Iris pigment epithelial cell (primary cell): Measurements from ENCODE around the gene HYAL2.

Experiments
- DNase-seq: peaks from one replicate; pipeline ENCODE4 v3.0.0-alpha.2; 2011; ENCODE audit warnings: low read depth

The HYAL2 gene

DNA sequence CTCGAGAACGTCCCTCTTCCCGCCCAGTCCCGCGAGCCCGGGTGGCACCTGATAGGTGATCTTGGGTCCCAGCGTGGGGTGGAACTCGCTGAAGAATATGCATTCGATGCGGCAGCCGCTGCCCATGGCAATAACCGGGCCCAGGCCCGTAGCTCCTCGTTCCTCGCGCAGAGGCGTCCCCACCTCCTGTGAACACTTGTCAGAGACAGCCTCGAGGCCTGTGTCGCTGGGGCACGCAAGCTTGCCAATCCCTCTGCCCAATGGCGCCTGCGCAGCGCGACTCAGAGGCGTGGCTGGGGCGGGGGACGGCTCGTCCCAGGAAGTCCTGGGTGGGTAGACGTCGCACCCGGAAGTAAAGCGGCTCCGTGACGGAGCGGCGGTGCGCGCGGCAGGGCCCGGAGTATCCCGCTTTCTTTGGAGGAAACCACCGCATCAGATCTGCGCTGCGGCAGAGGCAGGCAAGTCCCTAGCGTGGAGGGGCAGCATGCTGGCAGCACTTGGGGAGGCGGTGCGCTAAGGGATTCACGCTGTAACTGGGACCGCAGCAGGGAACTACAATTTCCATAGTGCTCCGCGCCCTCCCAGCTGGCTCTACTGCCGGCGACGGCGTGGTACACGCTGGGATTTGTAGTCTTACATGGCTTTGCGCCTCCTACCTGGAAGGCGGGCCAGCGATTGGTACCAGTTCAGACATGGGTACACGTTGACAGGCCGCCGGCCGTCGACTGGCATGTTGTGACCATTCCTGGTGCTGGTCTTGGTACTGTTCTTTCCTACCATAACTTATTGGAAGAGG lies 28.2 kb upstream of the HYAL2 start, which contains the start of the genes CYB561D2 and NPRL2:
TSS of gene CYB561D2 (plus strand) at position 336 of the 796 bp plus-strand sequence. CDS start 572 bp downstream, outside the sequence.
TSS of gene NPRL2 (minus strand) at position 249 of the 796 bp plus-strand sequence. CDS start at position 126, 123 bp downstream.
- peak; percentile 93 for DNase-seq

DNA sequence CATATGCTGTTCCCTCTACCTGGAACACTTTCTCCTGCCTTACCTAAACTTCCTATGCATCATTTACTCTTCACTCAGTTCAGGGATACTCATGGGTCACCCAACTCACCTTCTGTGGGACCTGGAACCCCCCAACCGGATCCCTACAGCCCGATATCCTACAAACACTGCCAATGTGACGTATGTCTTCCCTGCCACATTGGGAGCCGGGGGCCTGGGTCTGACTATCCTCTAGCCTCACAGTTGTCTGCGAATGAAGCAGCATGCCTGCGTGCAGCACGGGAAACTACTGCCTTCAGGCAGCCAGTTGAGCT lies 27.6 kb upstream of the HYAL2 start:
- DNase-seq, result no peak

GRCh38 chr3:50347187-50347813 lies 24.8 kb upstream of the HYAL2 start:
- peak; percentile 62 for DNase-seq

DNA sequence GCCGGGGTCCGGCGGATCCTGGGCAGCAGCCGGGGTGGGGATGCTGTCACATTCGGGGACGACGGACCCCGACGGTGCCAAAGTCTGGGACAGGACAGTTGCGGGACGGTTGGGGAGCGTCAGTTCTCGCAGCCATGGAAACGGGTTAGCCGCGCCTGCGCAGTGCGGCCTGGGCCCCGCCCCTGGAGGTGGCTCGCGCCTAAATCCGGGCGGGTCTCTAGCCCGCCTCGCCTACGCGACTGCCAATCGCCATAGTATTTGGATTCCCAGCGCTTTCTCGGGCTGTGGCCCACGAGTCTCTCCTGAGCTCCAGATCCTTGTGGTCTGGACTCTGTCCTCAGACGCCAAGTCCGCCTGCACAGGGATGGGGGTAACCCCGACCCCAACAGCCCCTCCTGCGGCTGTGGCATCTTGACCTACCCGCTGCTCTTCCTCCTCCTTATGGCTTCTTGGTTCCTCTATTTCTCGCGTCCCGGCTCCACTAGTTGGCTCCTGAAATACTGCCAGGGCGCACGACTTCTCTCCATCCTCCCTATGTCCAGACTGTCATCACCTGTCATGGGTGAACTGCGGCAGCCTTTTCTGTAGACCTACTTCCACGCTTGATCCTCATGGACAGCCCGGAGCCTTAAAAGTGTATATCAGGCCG lies 23.2 kb upstream of the HYAL2 start, which contains the start of gene ZMYND10:
TSS of gene ZMYND10 (minus strand) at position 147 of the 649 bp plus-strand sequence. CDS start 153 bp downstream, outside the sequence.
- no peak for DNase-seq

DNA sequence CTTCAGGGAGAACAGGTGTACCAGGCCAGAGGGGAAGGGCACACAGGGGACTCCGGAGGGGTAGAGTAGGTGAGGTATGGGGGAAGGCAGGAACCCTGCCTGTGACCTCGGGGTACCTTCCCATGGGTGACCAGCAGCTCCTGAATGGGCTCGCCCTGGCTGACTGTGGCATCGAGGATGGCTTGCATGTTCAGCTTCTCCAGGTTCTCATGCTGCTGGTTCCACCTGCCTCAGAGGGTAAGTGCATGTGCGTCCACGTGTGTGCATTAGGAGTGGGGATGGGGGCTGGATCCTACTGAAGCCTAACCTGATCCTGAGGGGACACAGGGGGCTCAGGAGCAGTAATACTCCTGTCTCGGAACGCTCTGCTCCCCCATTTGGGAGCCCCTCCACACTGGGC lies 22.5 kb upstream of the HYAL2 start:
- DNase-seq, result no peak

- DNase-seq, result no peak
Measured at GRCh38 chr3:50342813-50343633, 20.5 kb upstream of the HYAL2 start.

- DNase-seq, result no peak
Measured at GRCh38 chr3:50341996-50342650, 19.6 kb upstream of the HYAL2 start.

GRCh38 chr3:50341537-50341936 lies 19.0 kb upstream of the HYAL2 start:
- no peak for DNase-seq

GRCh38 chr3:50340448-50341329 lies 18.1 kb upstream of the HYAL2 start, which contains the start of gene RASSF1:
Gene RASSF1 (minus strand): TSS chr3:50340836. CDS start chr3:50340805, 31 bp downstream.
- peak; percentile 60 for DNase-seq

GRCh38 chr3:50340147-50340447 lies 17.6 kb upstream of the HYAL2 start:
- DNase-seq, result no peak

DNA sequence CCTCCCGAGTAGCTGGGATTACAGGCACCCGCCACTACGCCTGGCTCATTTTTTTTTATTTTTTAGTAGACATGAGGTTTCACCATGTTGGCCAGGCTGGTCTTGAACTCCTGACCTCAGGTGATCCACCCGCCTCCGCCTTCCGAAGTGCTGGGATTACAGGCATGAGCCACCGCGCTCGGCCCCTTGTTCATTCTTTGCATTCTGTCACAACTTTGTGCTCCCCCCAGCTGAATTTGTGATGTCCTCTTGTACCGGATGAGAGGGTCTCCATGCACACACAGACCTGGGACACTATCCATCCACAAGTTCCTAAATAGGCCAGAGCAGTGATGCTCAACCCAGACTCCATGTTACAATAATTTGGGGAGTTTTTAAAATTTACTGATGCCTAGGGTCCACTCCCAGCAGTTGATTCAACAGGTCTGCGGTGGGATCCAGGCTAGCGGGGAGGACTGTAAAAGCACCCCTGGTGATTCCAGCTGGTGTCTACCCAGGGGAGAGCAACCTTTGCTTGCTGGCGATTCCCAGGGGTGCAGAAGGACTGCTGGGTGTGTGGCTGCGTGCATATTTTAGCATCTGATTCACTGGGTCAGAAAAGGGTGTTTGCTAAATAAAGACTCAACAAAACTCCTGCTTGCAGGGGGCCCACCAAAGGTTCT lies 17.1 kb upstream of the HYAL2 start:
- peak; percentile 62 for DNase-seq

DNA sequence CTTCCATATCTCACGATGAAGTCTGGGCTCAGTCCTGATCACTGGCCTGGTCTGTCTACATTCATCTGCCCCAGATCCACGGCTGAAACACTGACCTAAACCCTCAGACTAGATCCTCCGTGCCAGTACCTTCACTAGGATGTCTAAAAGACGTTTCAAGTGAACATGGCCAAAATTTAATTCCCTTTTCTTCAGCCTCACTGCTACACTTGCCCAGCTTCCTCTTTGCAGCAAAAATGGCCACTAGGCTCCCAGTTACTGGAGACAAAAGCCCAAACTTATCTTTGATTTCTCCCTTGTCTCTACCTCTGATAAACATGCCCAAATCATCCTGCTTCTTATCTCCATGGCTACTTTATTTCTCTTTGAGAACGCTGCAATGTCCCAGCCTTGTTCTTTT lies 16.4 kb upstream of the HYAL2 start:
- DNase-seq, result no peak

GRCh38 chr3:50337175-50337861 lies 14.8 kb upstream of the HYAL2 start:
- DNase-seq, result peak; percentile 100

DNA sequence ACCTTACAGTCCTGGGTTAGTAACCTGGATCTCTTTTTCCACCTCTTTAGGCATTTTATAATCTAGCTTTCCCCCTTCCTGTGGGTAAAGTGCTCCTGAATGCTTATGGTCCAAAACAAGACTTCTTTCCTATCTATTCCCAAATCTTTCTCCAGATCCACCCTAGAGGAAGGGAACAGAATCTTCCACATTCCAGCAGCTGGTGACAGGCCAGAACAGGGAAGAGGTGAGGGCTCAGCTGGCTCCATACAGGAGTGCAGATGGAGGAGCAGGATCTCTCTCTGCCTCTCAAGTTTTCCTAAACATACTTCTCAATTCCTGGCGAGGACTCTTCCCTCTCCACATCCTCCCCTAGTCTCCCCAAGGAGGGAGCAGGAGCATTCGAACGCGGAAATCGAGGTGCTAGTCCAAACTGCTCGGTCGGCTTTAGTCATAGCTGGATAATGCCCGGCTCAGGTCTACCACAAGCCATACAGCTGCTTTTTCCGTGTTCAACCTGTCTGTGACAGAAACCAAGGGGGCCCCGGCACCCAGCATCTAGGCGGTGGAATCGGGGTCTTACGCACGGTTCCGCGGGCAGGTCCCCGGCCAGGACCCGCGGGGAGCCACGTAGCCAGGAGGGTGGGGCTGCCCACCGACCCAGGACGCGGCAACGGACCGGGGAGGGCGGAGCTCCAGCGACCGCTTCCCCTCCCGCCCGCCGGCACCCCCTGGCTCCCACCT lies 14.1 kb upstream of the HYAL2 start:
- DNase-seq, result peak; percentile 47

- DNase-seq, result no peak
Measured at GRCh38 chr3:50334339-50335075, 12.0 kb upstream of the HYAL2 start.

DNA sequence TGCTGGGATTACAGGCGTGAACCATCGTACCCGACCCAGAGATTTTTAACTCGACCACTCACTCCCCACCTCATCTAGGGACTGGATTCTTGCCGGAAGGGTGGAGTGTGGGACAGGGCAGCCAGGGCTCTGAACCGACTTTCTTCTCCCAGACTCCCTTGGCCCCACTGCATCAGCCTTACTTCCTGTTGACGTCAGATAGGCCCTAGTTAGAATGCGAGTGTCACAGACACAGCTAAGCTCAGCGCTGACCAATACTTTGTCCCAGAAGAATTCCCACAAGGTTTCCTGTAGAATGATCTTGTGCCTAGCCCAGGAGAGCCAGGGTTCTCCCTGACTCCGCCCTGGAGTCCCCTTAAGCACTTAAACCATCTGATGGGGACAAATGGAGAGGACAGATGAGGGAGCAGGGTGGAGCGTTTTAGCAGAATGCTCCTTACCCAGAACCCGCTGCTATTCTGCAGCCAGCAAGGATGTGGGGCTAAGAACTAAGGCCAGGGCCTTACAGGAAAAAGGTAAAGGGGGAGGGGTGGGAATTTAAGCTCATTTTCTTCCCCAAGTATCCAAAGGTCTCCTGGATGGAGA lies 11.3 kb upstream of the HYAL2 start:
- DNase-seq, result peak; percentile 87

GRCh38 chr3:50331364-50331907 lies 8.9 kb upstream of the HYAL2 start:
- DNase-seq, result no peak
